ENCODE results near the gene ADAMTSL3. TPM values are rescaled to one million over a fixed set of nuclear protein-coding genes. Genes with fewer than 3 reads are reported as not detected.

The ADAMTSL3 gene
- total and polyA plus RNA-seq, 7 donors, result 0.60 to 40.7 (median 32.6) TPM; not detected in 1

GRCh38 chr15:83616840-83617239 lies 37.1 kb upstream of the ADAMTSL3 start:
- DNase-seq, result no peak
- Histone ChIP-seq H3K27me3 (no peaks in the 10 kb centered on the region), H3K4me3 (no peak overlapping the region), H3K4me1 (no peaks in the 10 kb centered on the region), H3K36me3 (no peaks in the 10 kb centered on the region), H3K9me3 (no peaks in the 10 kb centered on the region), H3K27ac (no peak overlapping the region)
- intact Hi-C loops (cut with DNase I), result no loop called here
- WGBS, 2 donors, result 74 to 78% methylated on average over 1 of the region's 1 CpG
- TF ChIP-seq CTCF (IDR thresholded peaks at IDR 0.05) (no peak), POLR2A (IDR thresholded peaks at IDR 0.05) (no peak), POLR2AphosphoS5 (IDR thresholded peaks at IDR 0.05) (no peak), EP300 (IDR thresholded peaks at IDR 0.05) (no peak)

- no peaks in the 10 kb centered on the region for H3K36me3 ChIP-seq
- DNase-seq, result no peak
- no peaks in the 10 kb centered on the region for H3K27me3 ChIP-seq
- no peaks in the 10 kb centered on the region for H3K4me1 ChIP-seq
- intact Hi-C loops (cut with DNase I), result no loop called here
- WGBS, 2 donors, result 43 to 57% methylated on average over 2 of the region's 2 CpGs
- no peaks in the 10 kb centered on the region for H3K9me3 ChIP-seq
- no peak for TF ChIP-seq EP300 (IDR thresholded peaks at IDR 0.05)
- TF ChIP-seq CTCF (IDR thresholded peaks at IDR 0.05), result no peak
- TF ChIP-seq POLR2A (IDR thresholded peaks at IDR 0.05), result no peak
- TF ChIP-seq POLR2AphosphoS5 (IDR thresholded peaks at IDR 0.05), result no peak
- H3K27ac ChIP-seq, result no peak overlapping the region
- no peak overlapping the region for H3K4me3 ChIP-seq
Measured at GRCh38 chr15:83626171-83626802, 27.6 kb upstream of the ADAMTSL3 start.

- no peaks in the 10 kb centered on the region for H3K27me3 ChIP-seq
- H3K27ac ChIP-seq, result no peak overlapping the region
- no peak for DNase-seq
- intact Hi-C loops (cut with DNase I), result no loop called here
- no peak overlapping the region for H3K4me3 ChIP-seq
- TF ChIP-seq CTCF (IDR thresholded peaks at IDR 0.05), result no peak
- no peak for TF ChIP-seq EP300 (IDR thresholded peaks at IDR 0.05)
- no peak for TF ChIP-seq POLR2A (IDR thresholded peaks at IDR 0.05)
- no peaks in the 10 kb centered on the region for H3K36me3 ChIP-seq
- H3K9me3 ChIP-seq, result peaks cover 0 to 2% (median 0%) of the 10 kb centered on the region in 4 donors
- WGBS, 2 donors, result 78 to 83% methylated on average over 2 of the region's 2 CpGs
- H3K4me1 ChIP-seq, result no peaks in the 10 kb centered on the region
Measured at GRCh38 chr15:83631534-83631933, 22.4 kb upstream of the ADAMTSL3 start.

- no peak for TF ChIP-seq POLR2AphosphoS5 (IDR thresholded peaks at IDR 0.05)
- TF ChIP-seq EP300 (IDR thresholded peaks at IDR 0.05), result no peak
- no peak for TF ChIP-seq POLR2A (IDR thresholded peaks at IDR 0.05)
- no peak for TF ChIP-seq CTCF (IDR thresholded peaks at IDR 0.05)
- Histone ChIP-seq H3K4me1 (no peaks in the 10 kb centered on the region), H3K27me3 (no peaks in the 10 kb centered on the region), H3K27ac (no peak overlapping the region), H3K9me3 (peaks cover 0 to 4% (median 0%) of the 10 kb centered on the region in 4 donors), H3K36me3 (no peaks in the 10 kb centered on the region), H3K4me3 (no peak overlapping the region)
- intact Hi-C loops (cut with DNase I), result no loop called here
- DNase-seq, result no peak
Measured at GRCh38 chr15:83643201-83643600, 10.7 kb upstream of the ADAMTSL3 start.

GRCh38 chr15:83644439-83644838 lies 9.5 kb upstream of the ADAMTSL3 start:
- 79 to 92% methylated on average over 1 of the region's 1 CpG for WGBS, 2 donors
- TF ChIP-seq CTCF (IDR thresholded peaks at IDR 0.05) (no peak), POLR2AphosphoS5 (IDR thresholded peaks at IDR 0.05) (no peak), POLR2A (IDR thresholded peaks at IDR 0.05) (no peak)
- H3K4me3 ChIP-seq, result no peak overlapping the region
- no peak for DNase-seq
- H3K36me3 ChIP-seq, result no peaks in the 10 kb centered on the region
- no peaks in the 10 kb centered on the region for H3K27me3 ChIP-seq
- H3K9me3 ChIP-seq, result peaks cover 0 to 3% (median 0%) of the 10 kb centered on the region in 4 donors
- intact Hi-C loops (cut with DNase I), result no loop called here
- H3K4me1 ChIP-seq, result no peaks in the 10 kb centered on the region
- no peak overlapping the region for H3K27ac ChIP-seq

All from sigmoid colon (tissue), 7 donors.